ENCODE data around the gene COX4I2. TPM values are rescaled to one million over a fixed set of nuclear protein-coding genes. Genes with fewer than 3 reads are reported as not detected.

COX4I2 gene
- total RNA-seq, 1 donor from 2014 or later: not detected

DNA sequence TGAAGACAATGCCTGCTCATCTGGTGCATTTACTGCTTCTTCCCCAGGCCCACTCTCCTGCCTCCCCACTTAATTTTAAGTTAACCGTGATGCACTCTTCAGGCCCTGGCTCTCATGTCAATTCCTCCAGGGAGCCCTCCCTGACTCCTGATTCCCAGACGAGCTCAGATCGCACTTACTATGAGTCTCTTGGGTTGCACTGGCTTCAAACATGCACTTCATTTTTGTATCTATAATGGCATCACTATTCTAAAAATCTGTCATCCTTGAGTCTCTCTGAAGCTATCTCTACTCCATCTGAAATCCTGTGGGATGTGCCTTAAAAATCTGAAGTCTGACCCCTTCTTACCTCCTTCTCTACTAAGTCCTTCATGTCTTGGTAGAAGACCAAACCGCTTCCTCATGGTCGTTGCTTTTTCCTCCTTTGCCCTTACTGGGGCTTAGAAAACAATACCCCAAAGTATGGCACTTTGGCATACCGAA, 24.7 kb downstream of the COX4I2 start:
- H3K4me3 ChIP-seq (ENCODE audit: low read depth, low read length): no peak overlapping the region
- DNase-seq (ENCODE audit: low read depth): no peak
- TF ChIP-seq, protein P1, sequence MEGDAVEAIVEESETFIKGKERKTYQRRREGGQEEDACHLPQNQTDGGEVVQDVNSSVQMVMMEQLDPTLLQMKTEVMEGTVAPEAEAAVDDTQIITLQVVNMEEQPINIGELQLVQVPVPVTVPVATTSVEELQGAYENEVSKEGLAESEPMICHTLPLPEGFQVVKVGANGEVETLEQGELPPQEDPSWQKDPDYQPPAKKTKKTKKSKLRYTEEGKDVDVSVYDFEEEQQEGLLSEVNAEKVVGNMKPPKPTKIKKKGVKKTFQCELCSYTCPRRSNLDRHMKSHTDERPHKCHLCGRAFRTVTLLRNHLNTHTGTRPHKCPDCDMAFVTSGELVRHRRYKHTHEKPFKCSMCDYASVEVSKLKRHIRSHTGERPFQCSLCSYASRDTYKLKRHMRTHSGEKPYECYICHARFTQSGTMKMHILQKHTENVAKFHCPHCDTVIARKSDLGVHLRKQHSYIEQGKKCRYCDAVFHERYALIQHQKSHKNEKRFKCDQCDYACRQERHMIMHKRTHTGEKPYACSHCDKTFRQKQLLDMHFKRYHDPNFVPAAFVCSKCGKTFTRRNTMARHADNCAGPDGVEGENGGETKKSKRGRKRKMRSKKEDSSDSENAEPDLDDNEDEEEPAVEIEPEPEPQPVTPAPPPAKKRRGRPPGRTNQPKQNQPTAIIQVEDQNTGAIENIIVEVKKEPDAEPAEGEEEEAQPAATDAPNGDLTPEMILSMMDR (conservative IDR thresholded peaks at IDR 0.05; ENCODE audit: low read depth, low read length): no peak

DNA sequence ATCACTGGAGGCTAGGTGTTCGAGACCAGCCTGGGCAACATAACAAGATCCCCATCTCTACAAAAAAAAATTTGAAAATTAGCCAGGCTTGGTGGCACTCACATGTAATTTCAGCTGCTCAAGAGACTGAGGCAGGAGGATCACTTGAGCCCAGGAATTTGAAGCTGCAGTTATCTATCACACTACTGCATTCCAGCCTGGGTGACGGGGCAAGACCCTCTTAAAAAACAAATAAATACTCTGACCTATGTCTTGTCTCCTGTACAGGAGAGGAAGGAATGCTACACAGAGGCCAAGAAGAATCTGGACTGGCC, 25.8 kb downstream of the COX4I2 start:
- TF ChIP-seq, protein P1 (conservative IDR thresholded peaks at IDR 0.05; ENCODE audit: low read depth, low read length): no peak
- DNase-seq (ENCODE audit: low read depth): no peak
- no peak overlapping the region for H3K4me3 ChIP-seq (ENCODE audit: low read depth, low read length)

DNA sequence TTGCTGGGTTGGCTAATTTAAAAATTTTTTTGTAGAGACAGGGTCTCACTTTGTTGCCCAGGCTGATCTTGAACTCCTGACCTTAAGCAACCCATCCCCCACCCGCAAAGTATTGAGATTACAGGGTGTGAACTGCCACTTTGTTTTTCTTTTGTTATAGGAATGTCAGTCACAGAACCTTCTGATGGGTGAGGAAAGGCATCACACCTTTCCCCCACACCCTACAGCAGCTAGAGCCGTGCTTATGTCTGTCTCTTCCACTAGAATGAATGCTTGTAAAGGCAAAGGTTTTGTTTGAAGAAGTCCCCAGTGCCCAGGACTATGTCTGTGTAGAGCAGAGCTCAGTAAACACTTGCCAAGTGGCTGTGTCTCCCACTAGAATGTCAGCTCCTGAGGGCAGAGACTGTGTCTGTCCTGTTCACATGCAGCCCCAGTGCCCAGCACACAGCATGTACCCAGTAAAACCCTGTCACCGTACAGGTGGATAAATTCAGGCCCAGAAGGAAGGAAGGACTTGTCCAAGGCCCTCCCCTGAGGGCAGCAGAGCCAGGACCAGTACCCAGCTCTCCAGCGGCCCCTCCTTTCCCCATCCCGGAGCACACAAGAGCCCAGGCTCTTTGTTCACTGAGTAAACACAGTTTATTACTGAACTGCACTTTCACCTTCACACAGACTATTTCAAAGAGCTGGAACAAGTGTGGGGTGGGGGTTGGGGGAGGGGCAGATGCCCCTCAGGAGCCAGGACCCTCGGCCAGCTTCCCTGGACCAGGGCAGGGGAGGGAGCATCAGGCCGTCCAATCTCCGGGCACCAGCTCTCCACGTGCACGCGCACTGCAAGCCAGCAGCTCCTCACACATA, 26.4 kb downstream of the COX4I2 start:
- TF ChIP-seq, protein P1 (conservative IDR thresholded peaks at IDR 0.05; ENCODE audit: low read depth, low read length): no peak
- no peak for DNase-seq (ENCODE audit: low read depth)
- no peak overlapping the region for H3K4me3 ChIP-seq (ENCODE audit: low read depth, low read length)

DNA sequence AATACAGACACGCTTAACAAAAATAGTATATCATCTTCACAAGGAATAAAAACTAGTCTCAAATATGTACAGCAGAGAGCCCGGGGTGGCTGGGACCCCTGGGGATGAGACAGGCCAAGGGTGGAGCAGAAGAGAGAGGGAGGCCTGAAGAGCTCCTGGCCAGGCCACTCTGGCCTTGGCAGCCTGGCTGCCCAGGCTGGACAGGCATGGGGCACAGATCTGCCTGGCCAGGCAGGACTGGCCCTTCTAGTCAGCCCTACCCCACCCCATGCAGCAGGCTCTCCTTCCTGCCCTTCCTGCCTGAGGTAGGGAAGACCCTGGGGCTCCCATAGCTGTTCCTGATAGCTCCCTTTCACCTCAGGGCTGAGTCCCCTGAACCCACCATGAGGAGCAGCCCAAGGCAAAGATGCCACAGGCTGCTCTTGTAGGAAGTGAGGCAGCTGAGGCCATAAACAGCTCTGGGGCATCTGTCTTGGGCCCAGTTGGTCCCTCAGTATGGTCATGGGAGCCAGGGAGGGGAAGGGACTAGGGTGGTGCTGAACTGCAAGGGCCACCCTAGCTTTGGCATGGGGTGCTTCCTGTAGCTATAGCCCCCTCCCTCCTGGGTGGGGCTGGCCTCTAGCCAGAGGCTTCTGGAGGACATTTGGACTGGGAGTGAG, 27.1 kb downstream of the COX4I2 start:
- DNase-seq (ENCODE audit: low read depth): no peak
- no peak overlapping the region for H3K4me3 ChIP-seq (ENCODE audit: low read depth, low read length)
- TF ChIP-seq, protein P1 (conservative IDR thresholded peaks at IDR 0.05; ENCODE audit: low read depth, low read length): no peak

DNA sequence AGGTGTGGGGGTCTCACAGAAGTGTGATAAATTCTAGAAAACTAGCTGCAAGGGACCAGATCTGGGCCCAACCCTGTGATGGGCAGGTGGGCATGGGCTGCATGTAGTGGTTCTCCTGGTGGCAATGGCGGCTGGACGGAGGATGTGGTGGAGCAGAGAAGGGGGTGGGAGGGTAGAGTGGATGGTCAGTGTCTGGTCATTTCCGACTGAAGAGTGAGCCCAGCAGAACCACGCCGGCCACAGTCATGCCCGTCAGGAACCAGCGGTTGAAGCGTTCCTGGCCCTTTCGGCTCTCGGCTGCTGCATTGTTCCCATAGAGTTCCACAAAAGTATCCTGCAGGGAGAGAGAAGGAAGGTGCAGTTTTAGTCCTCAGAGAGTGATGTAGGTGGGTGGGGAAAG, 28.0 kb downstream of the COX4I2 start:
- no peak overlapping the region for H3K4me3 ChIP-seq (ENCODE audit: low read depth, low read length)
- TF ChIP-seq, protein P1 (conservative IDR thresholded peaks at IDR 0.05; ENCODE audit: low read depth, low read length): no peak
- no peak for DNase-seq (ENCODE audit: low read depth)

DNA sequence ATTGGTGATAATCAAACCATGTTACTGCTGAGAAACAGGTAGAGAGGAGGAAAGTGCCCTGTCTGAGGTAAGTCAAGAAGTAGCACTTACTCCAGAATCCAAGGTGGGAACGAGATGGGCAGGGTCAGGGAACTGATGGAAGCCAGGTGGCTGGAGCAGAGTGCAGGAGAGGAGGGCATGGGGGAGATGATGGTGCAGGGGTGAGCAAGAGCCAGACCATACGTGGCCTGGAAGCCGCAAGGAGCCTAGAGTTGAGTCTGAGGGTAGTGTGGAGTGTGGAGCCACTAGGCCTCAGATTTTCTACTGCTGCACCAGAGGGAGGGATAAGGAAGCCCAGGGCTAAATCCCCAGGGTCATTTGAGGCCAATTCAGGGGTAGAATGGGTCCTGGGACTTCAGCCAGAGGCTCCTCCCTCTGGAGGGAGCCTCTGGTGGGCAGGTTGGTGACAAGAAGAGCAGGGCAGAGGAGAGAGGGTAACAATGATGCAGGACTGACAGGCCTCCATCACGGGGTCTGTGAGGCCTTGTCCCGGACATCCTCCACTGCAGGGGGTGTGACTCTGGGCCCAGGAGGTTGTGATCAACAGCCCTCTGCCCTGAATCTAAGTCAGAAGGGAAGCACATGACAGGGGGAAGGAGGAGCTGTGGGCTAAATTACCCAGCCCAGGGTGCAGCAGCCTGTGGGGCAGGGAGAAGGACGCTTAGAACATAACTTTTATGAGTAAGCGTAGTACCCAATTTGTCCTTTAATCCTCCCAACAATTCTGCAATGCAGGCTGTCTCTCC, 28.7 kb downstream of the COX4I2 start:
- TF ChIP-seq, protein P1 (conservative IDR thresholded peaks at IDR 0.05; ENCODE audit: low read depth, low read length): no peak
- no peak overlapping the region for H3K4me3 ChIP-seq (ENCODE audit: low read depth, low read length)

More for the DNA sequence above, 28.7 kb downstream of the COX4I2 start:
- no peak for DNase-seq (ENCODE audit: low read depth)

Measured in epithelial cell of proximal tubule (primary cell).